HG02623 (cell line): ENCODE results near the gene PRR16.
"Not testable (repeated sequence)": the region's sequence is repeated elsewhere in the genome, so short reads cannot be mapped to it uniquely, and the experiment has no call there.

Experiments
- ATAC-seq: cut with Tn5 transposase; IDR thresholded peaks from one replicate; pipeline ENCODE4 v1.9.1; 2021; ENCODE audit warnings: moderate library complexity; ENCODE audit not compliant: unreplicated experiment

PRR16 gene

GRCh38 chr5:120463991-120464626, at the start of gene PRR16:
PRR16 (plus strand) TSS chr5:120464300.
- peak; percentile 79 for ATAC-seq

GRCh38 chr5:120415985-120416384, 48.1 kb upstream of the PRR16 start:
- ATAC-seq, result no peak

DNA sequence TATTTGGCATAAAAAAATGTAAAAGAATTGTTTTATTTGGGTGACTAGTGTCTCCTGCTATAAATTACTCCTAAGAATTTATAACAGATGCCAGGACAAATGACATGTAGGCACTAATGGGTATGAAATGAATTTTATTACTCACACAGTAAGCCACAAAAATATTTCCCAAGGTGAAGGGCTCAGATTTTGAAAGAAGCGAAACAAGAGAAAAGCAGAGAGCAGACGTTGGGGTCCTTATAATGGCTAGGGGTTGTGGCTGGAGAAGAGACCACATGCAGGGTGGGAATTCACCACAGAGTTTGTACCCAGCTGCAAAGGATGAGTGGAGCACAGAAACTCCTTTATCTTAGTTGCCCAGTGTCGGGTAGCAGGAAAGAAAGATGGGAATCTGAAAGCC, 45.0 kb upstream of the PRR16 start:
- no peak for ATAC-seq

- not testable (repeated sequence) for ATAC-seq
Measured at GRCh38 chr5:120426633-120427275, 37.3 kb upstream of the PRR16 start.

DNA sequence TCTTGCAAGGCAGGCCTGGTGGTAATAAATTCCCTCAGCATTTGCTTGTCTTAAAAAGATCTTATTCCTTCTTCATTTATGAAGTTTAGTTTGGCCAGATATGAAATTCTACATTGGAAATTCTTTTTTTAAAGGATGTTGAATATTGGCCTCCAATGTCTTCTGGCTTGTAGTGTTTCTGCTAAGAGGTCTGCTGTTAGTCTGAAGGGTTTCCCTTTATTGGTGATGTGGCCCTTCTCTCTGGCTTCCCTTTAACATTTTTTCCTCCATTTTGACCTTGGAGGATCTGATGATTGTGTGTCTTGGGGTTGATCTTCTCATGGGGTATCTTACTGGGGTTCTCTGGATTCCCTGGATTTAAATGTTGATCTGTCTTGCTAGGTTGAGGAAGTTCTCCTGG, 33.5 kb upstream of the PRR16 start:
- no peak for ATAC-seq

DNA sequence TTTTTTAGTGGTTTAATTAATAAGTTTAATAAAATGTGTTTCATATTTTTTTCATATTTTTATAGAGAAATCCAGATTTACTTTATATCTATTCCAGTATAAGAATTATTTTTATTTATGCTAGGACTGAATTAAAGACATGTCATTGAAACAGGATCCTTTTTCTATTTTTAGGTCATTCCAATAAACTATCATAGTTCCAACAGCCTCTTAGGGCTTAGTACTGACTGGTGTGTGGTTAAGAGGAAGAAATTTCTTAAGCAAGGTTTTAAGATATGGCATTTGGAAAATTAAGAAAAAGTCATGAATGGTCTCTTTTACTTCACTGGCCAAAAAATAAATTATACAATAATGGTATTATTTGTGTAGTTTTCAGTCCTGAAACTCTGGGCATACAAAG, 31.2 kb upstream of the PRR16 start:
- ATAC-seq, result no peak

- no peak for ATAC-seq
Measured at GRCh38 chr5:120435129-120435528, 29.0 kb upstream of the PRR16 start.

DNA sequence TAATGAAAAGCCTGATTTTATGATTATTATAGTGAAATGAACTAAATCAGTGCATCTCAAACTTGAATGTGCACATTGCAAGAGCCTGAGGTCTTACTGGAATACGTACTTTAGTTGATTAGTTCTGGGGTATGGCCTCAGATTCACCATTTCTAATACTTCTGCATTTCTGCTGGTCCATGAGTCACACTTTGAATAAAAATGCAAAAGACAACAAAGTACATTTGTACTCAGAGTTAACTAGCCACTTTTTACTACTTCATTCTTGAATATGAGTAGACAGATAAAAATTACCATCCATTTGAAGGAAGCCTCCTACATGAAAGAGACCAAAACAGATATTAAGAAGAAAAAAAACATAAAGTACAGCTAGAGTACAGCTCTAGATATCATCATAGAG, 27.1 kb upstream of the PRR16 start:
- no peak for ATAC-seq

- ATAC-seq, result no peak
Measured at GRCh38 chr5:120442694-120443093, 21.4 kb upstream of the PRR16 start.

- no peak for ATAC-seq
Measured at GRCh38 chr5:120443607-120444006, 20.5 kb upstream of the PRR16 start.

- no peak for ATAC-seq
Measured at GRCh38 chr5:120446068-120446492, 18.0 kb upstream of the PRR16 start.

DNA sequence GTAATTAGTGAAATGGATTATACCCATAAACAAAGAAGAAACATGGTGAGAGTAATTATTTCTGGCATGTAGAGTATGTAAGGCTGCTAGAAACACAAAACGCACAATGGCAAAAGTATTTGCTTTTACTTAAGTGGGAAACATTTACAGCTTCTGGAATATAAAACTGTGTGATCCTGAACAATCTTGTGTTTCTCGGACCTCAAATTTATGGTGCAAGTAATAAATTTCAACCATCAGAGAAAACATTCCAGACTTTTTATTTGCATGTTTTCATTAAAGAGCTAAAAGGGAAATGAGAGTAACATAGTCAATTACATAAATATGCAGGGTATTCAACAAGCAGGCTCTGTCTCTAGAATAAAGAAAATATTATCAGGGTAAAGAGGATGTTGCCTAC, 17.2 kb upstream of the PRR16 start:
- no peak for ATAC-seq

DNA sequence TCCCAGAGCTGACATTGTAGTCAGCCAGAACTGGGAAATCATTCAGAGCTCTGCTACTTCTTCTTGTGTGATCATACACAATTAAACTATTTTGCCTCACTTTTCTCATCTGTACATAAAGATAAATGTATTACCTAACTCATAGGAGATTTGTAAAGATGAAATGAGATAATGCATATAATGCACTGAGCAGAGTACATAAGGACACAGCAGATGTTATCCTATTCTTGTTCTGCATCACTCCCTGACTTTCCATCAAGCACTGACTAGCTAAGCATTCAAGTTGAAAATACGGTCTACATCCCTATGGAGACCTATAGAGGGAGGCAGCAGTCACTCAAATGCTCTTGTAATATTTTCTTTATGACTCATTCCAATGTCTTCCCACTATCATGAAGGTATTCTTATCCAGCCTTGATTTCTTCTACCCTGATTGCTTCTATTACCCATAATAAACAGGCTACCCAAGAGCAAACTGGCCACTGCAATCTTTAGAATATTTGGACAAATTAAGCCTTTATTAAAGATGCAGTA, 16.3 kb upstream of the PRR16 start:
- no peak for ATAC-seq

- no peak for ATAC-seq
Measured at GRCh38 chr5:120449501-120449900, 14.6 kb upstream of the PRR16 start.

GRCh38 chr5:120450910-120451309, 13.2 kb upstream of the PRR16 start:
- no peak for ATAC-seq

- ATAC-seq, result no peak
Measured at GRCh38 chr5:120451445-120451844, 12.7 kb upstream of the PRR16 start.

GRCh38 chr5:120452471-120452870, 11.6 kb upstream of the PRR16 start:
- ATAC-seq, result no peak

GRCh38 chr5:120454094-120454798, 9.9 kb upstream of the PRR16 start:
- ATAC-seq, result no peak

DNA sequence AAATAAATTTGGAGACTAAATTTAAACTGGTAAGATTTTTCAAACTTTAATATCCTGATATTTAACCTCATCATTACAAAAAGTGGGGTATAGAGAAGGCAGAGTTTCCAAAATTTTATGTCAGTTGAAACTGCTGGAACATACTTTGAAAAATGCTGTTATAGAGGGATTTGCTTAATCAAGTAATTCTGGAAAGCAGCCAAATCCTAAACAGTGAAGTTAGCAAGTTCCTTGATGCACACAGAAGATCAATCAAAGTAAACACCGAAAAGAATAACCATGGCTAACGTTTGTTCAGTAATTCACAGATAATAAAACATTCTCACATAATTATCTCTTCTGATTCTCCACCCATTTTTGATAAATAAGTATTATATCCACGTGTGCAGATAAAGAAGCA, 8.1 kb upstream of the PRR16 start:
- ATAC-seq, result no peak

GRCh38 chr5:120457839-120458507, 6.1 kb upstream of the PRR16 start:
- peak; percentile 92 for ATAC-seq

DNA sequence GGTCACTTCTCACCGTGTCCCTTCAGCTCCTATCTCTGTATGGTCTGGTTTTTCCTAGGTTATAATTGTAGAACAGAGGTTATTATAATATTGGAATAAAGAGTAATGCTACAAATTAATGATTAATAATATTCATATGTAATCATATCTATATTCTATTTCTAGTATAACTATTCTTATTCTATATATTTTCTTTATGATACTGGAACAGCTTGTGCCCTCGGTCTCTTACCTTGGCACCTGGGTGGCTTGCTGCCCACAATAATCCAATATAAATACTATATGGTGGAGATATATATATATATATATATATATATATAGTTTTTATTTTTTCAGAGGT, 5.6 kb upstream of the PRR16 start:
- ATAC-seq, result not testable (repeated sequence)

DNA sequence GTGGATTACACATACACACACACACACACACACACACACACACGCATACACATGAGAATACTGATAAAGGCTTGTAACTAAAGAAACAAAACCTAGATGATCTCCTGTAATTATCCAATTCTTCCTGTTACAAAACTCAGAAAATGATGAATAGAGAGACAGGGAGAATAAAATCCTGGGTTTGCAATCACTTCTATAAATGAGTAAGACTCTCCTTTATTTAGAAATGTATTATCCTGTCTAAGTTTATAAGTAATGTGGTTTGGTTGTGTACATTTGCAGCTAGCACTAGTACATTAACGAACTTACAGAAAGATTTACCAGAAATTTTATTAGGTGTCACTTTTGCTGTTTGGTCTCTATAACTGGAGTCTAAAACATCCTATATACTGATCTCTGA, 2.8 kb upstream of the PRR16 start:
- ATAC-seq, result no peak
